ENCODE measurements around the gene KIF1A. TPM values are rescaled to one million over a fixed set of nuclear protein-coding genes. Genes with fewer than 3 reads are reported as not detected.

Gene KIF1A
- polyA plus RNA-seq, 1 donor (not counting 4 experiments of a cell fraction or from before 2014, with no cell fraction given): not detected

GRCh38 chr2:240711296-240711695 is 108.7 kb downstream of the KIF1A start:
- H3K4me3 ChIP-seq (ENCODE audit: control insufficient read depth in 2 of 3, extremely low read depth in 1 of 3, insufficient read depth in 2 of 3, low read depth in 1 of 3, low read length in 3 of 3): no peak overlapping the region
- peaks cover 40% of the 10 kb centered on the region for H3K27me3 ChIP-seq (ENCODE audit: control insufficient read depth, extremely low read depth, insufficient read depth, low read length)
- no peaks in the 10 kb centered on the region for H4K20me1 ChIP-seq (ENCODE audit: control insufficient read depth, extremely low read depth, insufficient read depth, low read length)
- no peaks in the 10 kb centered on the region for H3K9me3 ChIP-seq (ENCODE audit: control insufficient read depth, low read depth, low read length)
- H3K4me1 ChIP-seq (ENCODE audit: control insufficient read depth, extremely low read depth, insufficient read depth, low read length): no peaks in the 10 kb centered on the region
- no peaks in the 10 kb centered on the region for H3K9me1 ChIP-seq (ENCODE audit: control insufficient read depth, extremely low read depth, insufficient read depth, low read length)
- FAIRE-seq (no peak), DNase-seq (ENCODE audit: low read depth, low spot score) (no peak)
- TF ChIP-seq CTCF (optimal IDR thresholded peaks at IDR 0.05 in 1 of 3, IDR thresholded peaks at IDR 0.05 in 1 of 3, conservative IDR thresholded peaks at IDR 0.05 in 1 of 3; ENCODE audit: extremely low read depth in 1 of 3, insufficient read depth in 2 of 3, low read length in 3 of 3): no peak
- TF ChIP-seq EZH2 (IDR thresholded peaks at IDR 0.05; ENCODE audit: low read length): no peak
- no peaks in the 10 kb centered on the region for H3K36me3 ChIP-seq (ENCODE audit: control insufficient read depth in 2 of 2, extremely low read depth in 1 of 2, insufficient read depth in 2 of 2, low read length in 2 of 2)
- no peaks in the 10 kb centered on the region for H3K79me2 ChIP-seq (ENCODE audit: control insufficient read depth, insufficient read depth, low read length)
- no peak overlapping the region for H2AFZ ChIP-seq (ENCODE audit: control insufficient read depth, low read length)
- H3K4me2 ChIP-seq (ENCODE audit: control insufficient read depth, extremely low read depth, insufficient read depth, low read depth, low read length): no peak overlapping the region
- H3K9ac ChIP-seq (ENCODE audit: control insufficient read depth, extremely low read depth, insufficient read depth, low read length): no peak overlapping the region
- H3K27ac ChIP-seq (ENCODE audit: control insufficient read depth, insufficient read depth, low read length): no peak overlapping the region
- dilution Hi-C loops (cut with MboI; ENCODE audit: extremely low pct_ligation_motif_present, low sequenced_read_pairs): no loop called here

GRCh38 chr2:240708457-240708856 is 111.6 kb downstream of the KIF1A start:
- H3K79me2 ChIP-seq (ENCODE audit: control insufficient read depth, insufficient read depth, low read length): no peaks in the 10 kb centered on the region
- dilution Hi-C loops (cut with MboI; ENCODE audit: extremely low pct_ligation_motif_present, low sequenced_read_pairs): no loop called here
- no peaks in the 10 kb centered on the region for H3K4me1 ChIP-seq (ENCODE audit: control insufficient read depth, extremely low read depth, insufficient read depth, low read length)
- H3K27me3 ChIP-seq (ENCODE audit: control insufficient read depth, extremely low read depth, insufficient read depth, low read length): peaks cover 30% of the 10 kb centered on the region
- DNase-seq (ENCODE audit: low read depth, low spot score) (no peak), FAIRE-seq (no peak)
- no peak overlapping the region for H3K4me2 ChIP-seq (ENCODE audit: control insufficient read depth, extremely low read depth, insufficient read depth, low read depth, low read length)
- no peak overlapping the region for H3K27ac ChIP-seq (ENCODE audit: control insufficient read depth, insufficient read depth, low read length)
- no peaks in the 10 kb centered on the region for H3K36me3 ChIP-seq (ENCODE audit: control insufficient read depth in 2 of 2, extremely low read depth in 1 of 2, insufficient read depth in 2 of 2, low read length in 2 of 2)
- H3K9me3 ChIP-seq (ENCODE audit: control insufficient read depth, low read depth, low read length): no peaks in the 10 kb centered on the region
- no peak overlapping the region for H3K9ac ChIP-seq (ENCODE audit: control insufficient read depth, extremely low read depth, insufficient read depth, low read length)
- H3K4me3 ChIP-seq (ENCODE audit: control insufficient read depth in 2 of 3, extremely low read depth in 1 of 3, insufficient read depth in 2 of 3, low read depth in 1 of 3, low read length in 3 of 3): no peak overlapping the region
- no peaks in the 10 kb centered on the region for H3K9me1 ChIP-seq (ENCODE audit: control insufficient read depth, extremely low read depth, insufficient read depth, low read length)
- H2AFZ ChIP-seq (ENCODE audit: control insufficient read depth, low read length): no peak overlapping the region
- no peak for TF ChIP-seq CTCF (optimal IDR thresholded peaks at IDR 0.05 in 1 of 3, IDR thresholded peaks at IDR 0.05 in 1 of 3, conservative IDR thresholded peaks at IDR 0.05 in 1 of 3; ENCODE audit: extremely low read depth in 1 of 3, insufficient read depth in 2 of 3, low read length in 3 of 3)
- no peak for TF ChIP-seq EZH2 (IDR thresholded peaks at IDR 0.05; ENCODE audit: low read length)
- H4K20me1 ChIP-seq (ENCODE audit: control insufficient read depth, extremely low read depth, insufficient read depth, low read length): no peaks in the 10 kb centered on the region
